Measurements from ENCODE around the gene TEKT1. TPM values are rescaled to one million over a fixed set of nuclear protein-coding genes. Genes with fewer than 3 reads are reported as not detected.

The TEKT1 gene
- total RNA-seq, 4 donors from 2014 or later: not detected

DNA sequence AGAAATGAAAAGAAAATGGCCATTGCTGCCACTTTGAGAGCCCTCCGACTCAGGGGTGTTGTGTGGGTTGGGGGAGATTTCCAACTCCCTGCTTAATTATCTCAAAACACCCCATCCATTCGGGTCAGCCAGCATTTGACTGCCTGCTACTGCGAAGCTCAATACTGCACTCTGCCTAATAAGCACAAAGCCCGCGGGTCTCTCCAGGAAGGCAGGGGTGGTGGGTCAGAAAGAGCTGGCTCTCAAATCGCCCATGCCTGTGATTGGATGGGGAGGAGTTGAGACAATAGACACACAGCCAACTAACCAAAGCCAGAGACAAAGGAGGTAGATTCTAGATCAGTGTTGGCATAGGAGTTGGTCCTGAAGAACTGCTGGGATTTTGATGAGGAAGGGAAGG, 78.0 kb downstream of the TEKT1 start:
- no peak for DNase-seq (ENCODE audit: low spot score in 2 of 2)
- 75 to 78% methylated on average over 6 of the region's 6 CpGs for WGBS, 2 donors
- no peak overlapping the region for H3K4me3 ChIP-seq (ENCODE audit: low read depth, poor library complexity, severe bottlenecking)
- TF ChIP-seq, protein P1, sequence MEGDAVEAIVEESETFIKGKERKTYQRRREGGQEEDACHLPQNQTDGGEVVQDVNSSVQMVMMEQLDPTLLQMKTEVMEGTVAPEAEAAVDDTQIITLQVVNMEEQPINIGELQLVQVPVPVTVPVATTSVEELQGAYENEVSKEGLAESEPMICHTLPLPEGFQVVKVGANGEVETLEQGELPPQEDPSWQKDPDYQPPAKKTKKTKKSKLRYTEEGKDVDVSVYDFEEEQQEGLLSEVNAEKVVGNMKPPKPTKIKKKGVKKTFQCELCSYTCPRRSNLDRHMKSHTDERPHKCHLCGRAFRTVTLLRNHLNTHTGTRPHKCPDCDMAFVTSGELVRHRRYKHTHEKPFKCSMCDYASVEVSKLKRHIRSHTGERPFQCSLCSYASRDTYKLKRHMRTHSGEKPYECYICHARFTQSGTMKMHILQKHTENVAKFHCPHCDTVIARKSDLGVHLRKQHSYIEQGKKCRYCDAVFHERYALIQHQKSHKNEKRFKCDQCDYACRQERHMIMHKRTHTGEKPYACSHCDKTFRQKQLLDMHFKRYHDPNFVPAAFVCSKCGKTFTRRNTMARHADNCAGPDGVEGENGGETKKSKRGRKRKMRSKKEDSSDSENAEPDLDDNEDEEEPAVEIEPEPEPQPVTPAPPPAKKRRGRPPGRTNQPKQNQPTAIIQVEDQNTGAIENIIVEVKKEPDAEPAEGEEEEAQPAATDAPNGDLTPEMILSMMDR (IDR thresholded peaks at IDR 0.05): no peak
- no peak for TF ChIP-seq POLR2A (IDR thresholded peaks at IDR 0.05)
- intact Hi-C loops (cut with DNase I; ENCODE audit: low total_unique reads): no loop called here

DNA sequence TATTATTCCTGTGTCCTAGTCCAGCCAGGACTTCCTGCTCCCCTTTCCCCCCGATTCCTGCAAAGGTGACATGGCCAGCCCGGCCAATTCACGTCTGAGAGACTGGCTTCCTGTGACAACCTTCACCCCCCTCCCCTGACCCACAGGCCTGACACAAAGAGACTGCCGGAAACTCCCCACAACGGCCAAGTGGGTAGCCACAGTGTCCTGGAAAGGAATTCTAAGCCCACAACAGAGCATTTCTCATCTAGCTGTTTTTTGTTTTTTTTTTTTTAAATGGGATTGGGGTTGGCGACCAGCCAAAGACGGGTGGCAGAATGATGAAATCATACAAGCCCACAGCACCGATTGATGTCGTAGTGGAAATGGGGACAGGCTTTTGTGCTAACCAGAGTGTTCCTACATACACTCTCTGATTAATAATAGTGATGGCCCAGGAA, 78.5 kb downstream of the TEKT1 start:
- peak in 1 of 2 donors; percentile 90 for DNase-seq (ENCODE audit: low spot score in 2 of 2)
- intact Hi-C loops (cut with DNase I; ENCODE audit: low total_unique reads): no loop called here
- TF ChIP-seq, protein P1 (IDR thresholded peaks at IDR 0.05): no peak
- TF ChIP-seq POLR2A (IDR thresholded peaks at IDR 0.05): no peak
- no peak overlapping the region for H3K4me3 ChIP-seq (ENCODE audit: low read depth, poor library complexity, severe bottlenecking)
- WGBS, 2 donors: 29 to 35% methylated on average over 9 of the region's 9 CpGs

DNA sequence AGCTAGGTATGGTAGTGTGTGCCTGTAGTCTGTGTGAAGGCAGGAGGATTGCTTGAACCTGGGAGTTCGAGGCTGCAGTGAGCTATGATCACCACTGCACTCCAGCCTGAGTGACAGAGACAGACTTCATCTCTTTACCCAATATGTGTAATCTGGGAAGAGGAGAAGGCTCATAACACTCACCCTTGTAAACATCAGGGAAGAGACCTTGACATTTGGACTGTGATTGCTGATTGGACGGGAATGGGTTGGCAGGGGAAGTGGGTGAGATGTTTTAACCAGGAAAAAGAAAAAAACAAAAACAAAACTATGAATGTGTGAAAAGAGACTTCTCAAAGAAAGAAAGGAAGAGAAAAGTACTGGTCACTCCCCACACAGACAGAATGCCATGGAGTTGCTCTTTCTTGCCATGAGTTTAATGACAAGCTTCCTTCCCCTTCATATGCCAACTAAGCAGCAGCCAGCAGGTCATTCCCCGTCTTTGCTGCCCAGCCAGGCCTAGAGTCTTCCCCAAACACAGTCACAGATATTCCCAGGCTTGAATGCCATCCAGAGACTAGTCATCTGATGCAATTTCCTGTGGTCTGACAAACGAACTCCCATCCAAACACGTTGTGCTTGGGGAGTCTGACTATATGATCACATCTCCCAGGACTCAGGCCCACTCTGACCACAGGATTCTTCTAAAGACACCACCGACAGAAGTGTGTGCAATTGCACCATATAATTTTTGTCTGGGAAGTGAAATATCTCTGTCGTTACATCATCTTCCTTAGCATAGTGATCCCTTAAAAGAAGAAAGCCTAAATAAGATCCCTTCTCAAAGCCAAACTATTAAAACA, 79.2 kb downstream of the TEKT1 start:
- peak in 1 of 2 donors; percentile 76 for DNase-seq (ENCODE audit: low spot score in 2 of 2)
- WGBS, 2 donors: 40 to 46% methylated on average over 7 of the region's 7 CpGs
- H3K4me3 ChIP-seq (ENCODE audit: low read depth, poor library complexity, severe bottlenecking): no peak overlapping the region
- intact Hi-C loops (cut with DNase I; ENCODE audit: low total_unique reads): no loop called here
- TF ChIP-seq, protein P1 (IDR thresholded peaks at IDR 0.05): no peak
- no peak for TF ChIP-seq POLR2A (IDR thresholded peaks at IDR 0.05)

DNA sequence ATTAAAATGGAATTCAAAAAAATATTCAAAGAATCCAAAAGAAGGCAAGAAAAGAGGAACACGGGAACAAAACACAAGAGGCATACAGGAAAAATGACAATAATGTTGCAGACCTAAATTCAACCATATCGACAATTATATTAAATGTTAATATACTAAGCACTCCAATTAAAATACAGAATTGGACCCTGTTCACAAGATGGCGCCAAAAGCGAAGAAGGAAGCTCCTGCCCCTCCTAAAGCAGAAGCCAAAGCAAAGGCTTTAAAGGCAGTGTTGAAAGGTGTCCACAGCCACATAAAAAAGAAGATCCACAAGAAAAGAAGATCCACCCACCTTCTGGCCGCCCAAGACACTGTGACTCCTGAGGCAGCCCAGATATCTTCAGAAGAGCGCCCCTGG, 82.0 kb downstream of the TEKT1 start:
- no peak for DNase-seq (ENCODE audit: low spot score in 2 of 2)
- TF ChIP-seq POLR2A (IDR thresholded peaks at IDR 0.05): no peak
- TF ChIP-seq, protein P1 (IDR thresholded peaks at IDR 0.05): no peak
- H3K4me3 ChIP-seq (ENCODE audit: low read depth, poor library complexity, severe bottlenecking): no peak overlapping the region
- 89 to 94% methylated on average over 6 of the region's 6 CpGs for WGBS, 2 donors
- intact Hi-C loops (cut with DNase I; ENCODE audit: low total_unique reads): no loop called here

DNA sequence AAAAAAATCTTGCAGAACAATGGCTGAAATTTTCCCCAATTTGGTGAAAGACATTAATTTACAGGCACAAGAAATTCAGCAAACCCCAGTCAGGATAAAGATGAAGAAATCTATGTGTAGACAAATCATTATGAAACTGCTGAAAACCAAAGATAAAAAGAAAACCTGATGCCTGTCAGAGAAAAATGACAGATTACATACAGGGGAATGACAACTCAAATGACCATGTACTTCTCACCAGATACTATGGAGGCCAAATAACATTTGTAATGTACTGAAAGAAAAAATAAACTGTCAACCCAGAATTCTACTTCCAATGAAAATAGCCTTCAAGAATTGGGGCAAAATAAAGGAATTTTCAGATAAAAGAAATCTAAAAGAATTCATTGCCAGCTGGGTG, 82.9 kb downstream of the TEKT1 start:
- intact Hi-C loops (cut with DNase I; ENCODE audit: low total_unique reads): no loop called here
- H3K4me3 ChIP-seq (ENCODE audit: low read depth, poor library complexity, severe bottlenecking): no peak overlapping the region
- no peak for DNase-seq (ENCODE audit: low spot score in 2 of 2)
- TF ChIP-seq, protein P1 (IDR thresholded peaks at IDR 0.05): no peak
- no peak for TF ChIP-seq POLR2A (IDR thresholded peaks at IDR 0.05)

Other genes starting within 250 kb of the TEKT1 start
- 10 to 100 TPM in 3 of 4 donors, 1 to 10 TPM in 1; 8.1 to 19.6 (median 13.8) TPM for gene KIAA0753, start 191.0 kb downstream of the TEKT1 start, total RNA-seq
- gene TXNDC17, start 190.7 kb downstream of the TEKT1 start, total RNA-seq: 100 to 1,000 TPM in 2 of 4 donors, 10 to 100 TPM in 2; 56.9 to 149 (median 98.0) TPM
- gene MED31, start 180.1 kb downstream of the TEKT1 start, total RNA-seq: 10 to 100 TPM in 2 of 4 donors, 1 to 10 TPM in 2; 2.4 to 16.5 (median 9.8) TPM
- 1 to 10 TPM in 2 of 4 donors, under 1 TPM in 2; 0.81 to 3.3 (median 1.6) TPM for gene C17orf100, start 180.0 kb downstream of the TEKT1 start, total RNA-seq
- gene SLC13A5, start 118.4 kb downstream of the TEKT1 start, total RNA-seq: not detected
- gene XAF1, start 75.7 kb downstream of the TEKT1 start, total RNA-seq: 10 to 100 TPM in 1 of 4 donors, 1 to 10 TPM in 3; 5.3 to 10.2 (median 6.6) TPM
- under 1 TPM; 0.42 to 0.97 (median 0.71) TPM for gene FBXO39, start 55.5 kb downstream of the TEKT1 start, total RNA-seq
- 10 to 100 TPM; 17.1 to 32.5 (median 21.9) TPM for gene ALOX12, start 164.3 kb upstream of the TEKT1 start, total RNA-seq
- gene RNASEK, start 180.9 kb upstream of the TEKT1 start, total RNA-seq: 100 to 1,000 TPM; 187 to 231 (median 220) TPM
- gene BCL6B, start 191.3 kb upstream of the TEKT1 start, total RNA-seq: 1 to 10 TPM in 3 of 4 donors, under 1 TPM in 1; 0.72 to 5.1 (median 2.1) TPM
- 1 to 10 TPM; 1.0 to 5.2 (median 2.6) TPM for gene SLC16A13, start 204.3 kb upstream of the TEKT1 start, total RNA-seq
- gene SLC16A11, start 212.4 kb upstream of the TEKT1 start, total RNA-seq: 1 to 10 TPM; 1.1 to 6.3 (median 4.1) TPM
- gene CLEC10A, start 248.5 kb upstream of the TEKT1 start, total RNA-seq: 1 to 10 TPM in 2 of 4 donors, under 1 TPM in 2; 0.46 to 5.4 (median 1.9) TPM

Data from lower leg skin (tissue), 4 donors.